ENCODE results near the gene AMDHD1. TPM values are rescaled to one million over a fixed set of nuclear protein-coding genes. Genes with fewer than 3 reads are reported as not detected.

AMDHD1 gene
- total RNA-seq, 1 experiment from 2014 or later = 1.6 TPM

DNA sequence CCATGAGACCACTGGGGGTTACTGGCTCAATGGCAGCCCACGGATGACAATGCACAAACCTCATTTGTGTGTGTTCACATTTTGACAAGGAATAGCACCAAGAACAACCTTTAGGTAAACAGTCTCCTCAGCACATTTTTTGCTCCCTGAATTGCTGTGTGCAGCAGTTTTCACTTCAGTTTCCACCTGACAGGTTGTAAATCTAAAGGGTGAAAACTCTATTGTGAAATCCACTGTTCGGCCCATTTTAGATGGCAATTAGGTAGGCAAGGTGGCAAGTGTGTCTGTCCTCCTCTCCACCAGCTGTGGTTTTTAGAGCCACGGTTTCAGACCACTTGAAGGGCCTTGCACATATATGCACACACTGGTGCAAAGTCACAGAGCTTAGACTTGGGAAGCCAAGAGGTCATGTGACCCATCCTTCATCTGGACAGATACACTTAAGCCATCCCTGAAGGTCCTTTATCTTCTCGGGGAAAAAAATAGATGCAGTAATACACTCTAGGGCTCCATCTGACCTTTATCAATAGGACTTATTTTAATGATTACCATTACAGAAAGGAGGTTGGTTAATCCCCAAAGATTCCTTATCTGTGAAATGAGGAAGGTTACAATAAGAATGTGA, 29.8 kb downstream of the AMDHD1 start:
- TF ChIP-seq TCF7 (CRISPR knock-in tag; IDR thresholded peaks at IDR 0.05; ENCODE audit: low read depth) = no peak
- TF ChIP-seq, protein P1, sequence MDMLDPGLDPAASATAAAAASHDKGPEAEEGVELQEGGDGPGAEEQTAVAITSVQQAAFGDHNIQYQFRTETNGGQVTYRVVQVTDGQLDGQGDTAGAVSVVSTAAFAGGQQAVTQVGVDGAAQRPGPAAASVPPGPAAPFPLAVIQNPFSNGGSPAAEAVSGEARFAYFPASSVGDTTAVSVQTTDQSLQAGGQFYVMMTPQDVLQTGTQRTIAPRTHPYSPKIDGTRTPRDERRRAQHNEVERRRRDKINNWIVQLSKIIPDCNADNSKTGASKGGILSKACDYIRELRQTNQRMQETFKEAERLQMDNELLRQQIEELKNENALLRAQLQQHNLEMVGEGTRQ (CRISPR knock-in tag; IDR thresholded peaks at IDR 0.05) = 0 out of 2 replicates have a peak, but pooled peaks have one; percentile 41
- Mint-ChIP-seq H3K27me3 (ENCODE audit: low read depth) (peaks cover 4% of the 10 kb centered on the region; the same call in 1 of the 2 replicates), H3K36me3 (peaks cover 10% of the 10 kb centered on the region), H3K9me3 (peaks cover 11% of the 10 kb centered on the region), H3K27ac (no peak overlapping the region), H3K4me3 (no peak overlapping the region), H3K4me1 (peaks cover 29% of the 10 kb centered on the region)
- ChIA-PET POLR2A (no interaction called here), CTCF (interaction anchor here (1.3 kb wide), 1 partner anchor 16 kb away, joined by 4 read pairs; no protein-coding TSS in a partner anchor)
- DNase-seq (ENCODE audit: low spot score) = no peak
- ATAC-seq = no peak

DNA sequence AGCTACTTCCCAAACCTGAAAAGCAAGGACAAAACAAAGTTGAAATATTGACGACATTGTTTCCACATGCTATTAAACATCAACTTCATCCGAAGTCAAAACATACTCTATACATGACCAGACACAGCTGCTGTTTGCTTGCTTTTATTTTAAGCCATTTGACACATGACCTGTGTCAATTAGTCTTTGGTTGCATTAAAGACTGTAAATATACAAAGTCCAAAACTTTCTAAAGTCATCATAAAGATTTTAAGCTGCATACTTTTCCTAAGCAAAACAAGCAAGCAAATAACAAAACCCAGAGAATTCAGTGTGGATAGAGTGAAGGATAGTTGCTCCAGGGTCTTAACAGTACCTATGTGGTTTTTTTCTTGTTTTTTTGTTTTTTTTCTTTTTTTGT, 31.2 kb downstream of the AMDHD1 start:
- TF ChIP-seq ZNF138 (CRISPR knock-in tag; conservative IDR thresholded peaks at IDR 0.05) = no peak
- no peak for TF ChIP-seq ZNF317 (CRISPR knock-in tag; IDR thresholded peaks at IDR 0.05; ENCODE audit: borderline replicate concordance, low read depth)
- TF ChIP-seq, protein P2, sequence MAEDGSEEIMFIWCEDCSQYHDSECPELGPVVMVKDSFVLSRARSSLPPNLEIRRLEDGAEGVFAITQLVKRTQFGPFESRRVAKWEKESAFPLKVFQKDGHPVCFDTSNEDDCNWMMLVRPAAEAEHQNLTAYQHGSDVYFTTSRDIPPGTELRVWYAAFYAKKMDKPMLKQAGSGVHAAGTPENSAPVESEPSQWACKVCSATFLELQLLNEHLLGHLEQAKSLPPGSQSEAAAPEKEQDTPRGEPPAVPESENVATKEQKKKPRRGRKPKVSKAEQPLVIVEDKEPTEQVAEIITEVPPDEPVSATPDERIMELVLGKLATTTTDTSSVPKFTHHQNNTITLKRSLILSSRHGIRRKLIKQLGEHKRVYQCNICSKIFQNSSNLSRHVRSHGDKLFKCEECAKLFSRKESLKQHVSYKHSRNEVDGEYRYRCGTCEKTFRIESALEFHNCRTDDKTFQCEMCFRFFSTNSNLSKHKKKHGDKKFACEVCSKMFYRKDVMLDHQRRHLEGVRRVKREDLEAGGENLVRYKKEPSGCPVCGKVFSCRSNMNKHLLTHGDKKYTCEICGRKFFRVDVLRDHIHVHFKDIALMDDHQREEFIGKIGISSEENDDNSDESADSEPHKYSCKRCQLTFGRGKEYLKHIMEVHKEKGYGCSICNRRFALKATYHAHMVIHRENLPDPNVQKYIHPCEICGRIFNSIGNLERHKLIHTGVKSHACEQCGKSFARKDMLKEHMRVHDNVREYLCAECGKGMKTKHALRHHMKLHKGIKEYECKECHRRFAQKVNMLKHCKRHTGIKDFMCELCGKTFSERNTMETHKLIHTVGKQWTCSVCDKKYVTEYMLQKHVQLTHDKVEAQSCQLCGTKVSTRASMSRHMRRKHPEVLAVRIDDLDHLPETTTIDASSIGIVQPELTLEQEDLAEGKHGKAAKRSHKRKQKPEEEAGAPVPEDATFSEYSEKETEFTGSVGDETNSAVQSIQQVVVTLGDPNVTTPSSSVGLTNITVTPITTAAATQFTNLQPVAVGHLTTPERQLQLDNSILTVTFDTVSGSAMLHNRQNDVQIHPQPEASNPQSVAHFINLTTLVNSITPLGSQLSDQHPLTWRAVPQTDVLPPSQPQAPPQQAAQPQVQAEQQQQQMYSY (CRISPR knock-in tag; IDR thresholded peaks at IDR 0.05) = no peak
- TF ChIP-seq MYBL2 (CRISPR knock-in tag; IDR thresholded peaks at IDR 0.05) = no peak
- peak; percentile 63; the same call in 1 of the 2 replicates for TF ChIP-seq GABPB1 (CRISPR knock-in tag; IDR thresholded peaks at IDR 0.05)
- TF ChIP-seq, protein P3, sequence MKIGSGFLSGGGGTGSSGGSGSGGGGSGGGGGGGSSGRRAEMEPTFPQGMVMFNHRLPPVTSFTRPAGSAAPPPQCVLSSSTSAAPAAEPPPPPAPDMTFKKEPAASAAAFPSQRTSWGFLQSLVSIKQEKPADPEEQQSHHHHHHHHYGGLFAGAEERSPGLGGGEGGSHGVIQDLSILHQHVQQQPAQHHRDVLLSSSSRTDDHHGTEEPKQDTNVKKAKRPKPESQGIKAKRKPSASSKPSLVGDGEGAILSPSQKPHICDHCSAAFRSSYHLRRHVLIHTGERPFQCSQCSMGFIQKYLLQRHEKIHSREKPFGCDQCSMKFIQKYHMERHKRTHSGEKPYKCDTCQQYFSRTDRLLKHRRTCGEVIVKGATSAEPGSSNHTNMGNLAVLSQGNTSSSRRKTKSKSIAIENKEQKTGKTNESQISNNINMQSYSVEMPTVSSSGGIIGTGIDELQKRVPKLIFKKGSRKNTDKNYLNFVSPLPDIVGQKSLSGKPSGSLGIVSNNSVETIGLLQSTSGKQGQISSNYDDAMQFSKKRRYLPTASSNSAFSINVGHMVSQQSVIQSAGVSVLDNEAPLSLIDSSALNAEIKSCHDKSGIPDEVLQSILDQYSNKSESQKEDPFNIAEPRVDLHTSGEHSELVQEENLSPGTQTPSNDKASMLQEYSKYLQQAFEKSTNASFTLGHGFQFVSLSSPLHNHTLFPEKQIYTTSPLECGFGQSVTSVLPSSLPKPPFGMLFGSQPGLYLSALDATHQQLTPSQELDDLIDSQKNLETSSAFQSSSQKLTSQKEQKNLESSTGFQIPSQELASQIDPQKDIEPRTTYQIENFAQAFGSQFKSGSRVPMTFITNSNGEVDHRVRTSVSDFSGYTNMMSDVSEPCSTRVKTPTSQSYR (CRISPR knock-in tag; IDR thresholded peaks at IDR 0.05) = no peak
- TF ChIP-seq, protein P4, sequence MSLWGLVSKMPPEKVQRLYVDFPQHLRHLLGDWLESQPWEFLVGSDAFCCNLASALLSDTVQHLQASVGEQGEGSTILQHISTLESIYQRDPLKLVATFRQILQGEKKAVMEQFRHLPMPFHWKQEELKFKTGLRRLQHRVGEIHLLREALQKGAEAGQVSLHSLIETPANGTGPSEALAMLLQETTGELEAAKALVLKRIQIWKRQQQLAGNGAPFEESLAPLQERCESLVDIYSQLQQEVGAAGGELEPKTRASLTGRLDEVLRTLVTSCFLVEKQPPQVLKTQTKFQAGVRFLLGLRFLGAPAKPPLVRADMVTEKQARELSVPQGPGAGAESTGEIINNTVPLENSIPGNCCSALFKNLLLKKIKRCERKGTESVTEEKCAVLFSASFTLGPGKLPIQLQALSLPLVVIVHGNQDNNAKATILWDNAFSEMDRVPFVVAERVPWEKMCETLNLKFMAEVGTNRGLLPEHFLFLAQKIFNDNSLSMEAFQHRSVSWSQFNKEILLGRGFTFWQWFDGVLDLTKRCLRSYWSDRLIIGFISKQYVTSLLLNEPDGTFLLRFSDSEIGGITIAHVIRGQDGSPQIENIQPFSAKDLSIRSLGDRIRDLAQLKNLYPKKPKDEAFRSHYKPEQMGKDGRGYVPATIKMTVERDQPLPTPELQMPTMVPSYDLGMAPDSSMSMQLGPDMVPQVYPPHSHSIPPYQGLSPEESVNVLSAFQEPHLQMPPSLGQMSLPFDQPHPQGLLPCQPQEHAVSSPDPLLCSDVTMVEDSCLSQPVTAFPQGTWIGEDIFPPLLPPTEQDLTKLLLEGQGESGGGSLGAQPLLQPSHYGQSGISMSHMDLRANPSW (CRISPR knock-in tag; conservative IDR thresholded peaks at IDR 0.05; ENCODE audit: low read depth) = no peak
- Mint-ChIP-seq H3K4me3 (no peak overlapping the region), H3K9me3 (peaks cover 11% of the 10 kb centered on the region), H3K27ac (no peak overlapping the region), H3K36me3 (peaks cover 10% of the 10 kb centered on the region), H3K4me1 (peaks cover 31% of the 10 kb centered on the region), H3K27me3 (ENCODE audit: low read depth) (peaks cover 4% of the 10 kb centered on the region; the same call in 1 of the 2 replicates)
- ATAC-seq = no peak
- no peak for DNase-seq (ENCODE audit: low spot score)
- CTCF ChIA-PET = no interaction called here
- POLR2A ChIA-PET = no interaction called here

DNA sequence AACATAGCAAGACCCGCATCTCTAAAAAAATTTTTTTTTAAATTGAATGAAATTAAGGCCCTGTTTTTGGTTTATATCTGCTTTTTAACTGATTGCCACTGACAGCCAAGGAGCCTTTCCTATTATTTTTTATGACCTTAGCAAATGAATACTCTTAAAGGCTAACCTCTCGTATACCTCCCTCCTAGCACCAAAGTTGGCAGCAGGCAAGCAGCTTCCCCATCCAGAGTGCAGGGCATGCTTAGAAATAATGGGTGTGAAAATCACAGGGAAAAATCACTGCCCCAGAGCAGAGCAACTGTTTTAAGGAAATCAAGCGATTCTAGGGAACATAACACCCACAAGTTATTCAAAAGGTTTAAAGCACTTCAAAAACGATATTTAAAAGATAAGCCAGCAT, 32.4 kb downstream of the AMDHD1 start:
- Mint-ChIP-seq H3K9me3 (peaks cover 4% of the 10 kb centered on the region), H3K27ac (no peak overlapping the region), H3K27me3 (ENCODE audit: low read depth) (no peaks in the 10 kb centered on the region), H3K36me3 (peaks cover 3% of the 10 kb centered on the region), H3K4me1 (peaks cover 28% of the 10 kb centered on the region), H3K4me3 (no peak overlapping the region)
- ChIA-PET POLR2A (no interaction called here), CTCF (interaction anchor here (1.8 kb wide), 1 partner anchor 23 kb away, joined by 8 read pairs; no protein-coding TSS in a partner anchor)
- no peak for TF ChIP-seq GABPB1 (CRISPR knock-in tag; IDR thresholded peaks at IDR 0.05)
- TF ChIP-seq, protein P5, sequence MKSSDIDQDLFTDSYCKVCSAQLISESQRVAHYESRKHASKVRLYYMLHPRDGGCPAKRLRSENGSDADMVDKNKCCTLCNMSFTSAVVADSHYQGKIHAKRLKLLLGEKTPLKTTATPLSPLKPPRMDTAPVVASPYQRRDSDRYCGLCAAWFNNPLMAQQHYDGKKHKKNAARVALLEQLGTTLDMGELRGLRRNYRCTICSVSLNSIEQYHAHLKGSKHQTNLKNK (CRISPR knock-in tag; IDR thresholded peaks at IDR 0.05) = no peak
- TF ChIP-seq ATF1 (CRISPR knock-in tag; IDR thresholded peaks at IDR 0.05) = no peak
- TF ChIP-seq, protein P6, sequence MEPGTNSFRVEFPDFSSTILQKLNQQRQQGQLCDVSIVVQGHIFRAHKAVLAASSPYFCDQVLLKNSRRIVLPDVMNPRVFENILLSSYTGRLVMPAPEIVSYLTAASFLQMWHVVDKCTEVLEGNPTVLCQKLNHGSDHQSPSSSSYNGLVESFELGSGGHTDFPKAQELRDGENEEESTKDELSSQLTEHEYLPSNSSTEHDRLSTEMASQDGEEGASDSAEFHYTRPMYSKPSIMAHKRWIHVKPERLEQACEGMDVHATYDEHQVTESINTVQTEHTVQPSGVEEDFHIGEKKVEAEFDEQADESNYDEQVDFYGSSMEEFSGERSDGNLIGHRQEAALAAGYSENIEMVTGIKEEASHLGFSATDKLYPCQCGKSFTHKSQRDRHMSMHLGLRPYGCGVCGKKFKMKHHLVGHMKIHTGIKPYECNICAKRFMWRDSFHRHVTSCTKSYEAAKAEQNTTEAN (CRISPR knock-in tag; IDR thresholded peaks at IDR 0.05) = no peak
- no peak for TF ChIP-seq OVOL2 (CRISPR knock-in tag; IDR thresholded peaks at IDR 0.05; ENCODE audit: borderline replicate concordance)
- TF ChIP-seq RELA (CRISPR knock-in tag; IDR thresholded peaks at IDR 0.05; ENCODE audit: borderline replicate concordance) = no peak
- TF ChIP-seq GTF2I (CRISPR knock-in tag; conservative IDR thresholded peaks at IDR 0.05) = no peak
- no peak for TF ChIP-seq ELF4 (CRISPR knock-in tag; IDR thresholded peaks at IDR 0.05; ENCODE audit: low read depth)
- no peak for TF ChIP-seq ZNF232 (CRISPR knock-in tag; IDR thresholded peaks at IDR 0.05)
- TF ChIP-seq ZBTB21 (CRISPR knock-in tag; IDR thresholded peaks at IDR 0.05; ENCODE audit: borderline replicate concordance) = no peak
- no peak for DNase-seq (ENCODE audit: low spot score)
- no peak for ATAC-seq
